Cardiac septum (tissue), 1 donor: ENCODE data around the gene PWWP2A. TPM values are rescaled to one million over a fixed set of nuclear protein-coding genes. Genes with fewer than 3 reads are reported as not detected.

Source experiments
- DNase-seq: peaks from one replicate; pipeline ENCODE4 v3.0.0-alpha.2; 2020; ENCODE audit warnings: low spot score
- intact Hi-C: fragments of 100-400 bp; cut with DNase I; formaldehyde crosslinking; loops from one replicate; pipeline ENCODE4 v1.14.0; 2022
- total RNA-seq: library from RNA; stranded (reverse); fragmentation: NEBNext Ultra II Directional; extraction: Animal tissue kit (Norgen Biotek cat#: 25700); gene quantifications from one replicate; pipeline ENCODE4 v1.2.1, GENCODE V29; 2021
- donor health status: DM: no; HTN: no; CAD: no.

Gene PWWP2A
- total RNA-seq, 1 donor from 2014 or later: 11.7 TPM

DNA sequence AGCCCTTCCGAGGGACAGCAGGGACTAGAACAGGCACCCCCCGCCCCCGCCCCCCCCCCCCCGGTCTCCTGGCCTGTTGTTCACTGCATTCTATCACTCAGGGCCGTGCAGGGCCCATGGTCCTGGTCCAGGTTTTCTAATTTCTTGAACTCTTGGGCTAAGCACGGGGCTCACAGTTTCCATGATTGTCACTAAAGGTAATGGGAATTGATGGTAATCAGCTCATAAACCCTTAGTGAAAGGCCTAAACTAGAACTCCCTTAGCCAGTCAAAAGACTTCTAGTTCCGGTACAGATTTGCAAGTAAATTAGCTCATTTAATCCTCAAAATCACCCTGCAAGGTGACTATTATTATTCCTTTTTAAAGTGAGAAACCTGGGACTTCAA lies 14.7 kb upstream of the PWWP2A start:
- intact Hi-C loops: loop anchor here (5.0 kb wide), 1 partner anchor 33 kb away; no protein-coding TSS in a partner anchor

DNA sequence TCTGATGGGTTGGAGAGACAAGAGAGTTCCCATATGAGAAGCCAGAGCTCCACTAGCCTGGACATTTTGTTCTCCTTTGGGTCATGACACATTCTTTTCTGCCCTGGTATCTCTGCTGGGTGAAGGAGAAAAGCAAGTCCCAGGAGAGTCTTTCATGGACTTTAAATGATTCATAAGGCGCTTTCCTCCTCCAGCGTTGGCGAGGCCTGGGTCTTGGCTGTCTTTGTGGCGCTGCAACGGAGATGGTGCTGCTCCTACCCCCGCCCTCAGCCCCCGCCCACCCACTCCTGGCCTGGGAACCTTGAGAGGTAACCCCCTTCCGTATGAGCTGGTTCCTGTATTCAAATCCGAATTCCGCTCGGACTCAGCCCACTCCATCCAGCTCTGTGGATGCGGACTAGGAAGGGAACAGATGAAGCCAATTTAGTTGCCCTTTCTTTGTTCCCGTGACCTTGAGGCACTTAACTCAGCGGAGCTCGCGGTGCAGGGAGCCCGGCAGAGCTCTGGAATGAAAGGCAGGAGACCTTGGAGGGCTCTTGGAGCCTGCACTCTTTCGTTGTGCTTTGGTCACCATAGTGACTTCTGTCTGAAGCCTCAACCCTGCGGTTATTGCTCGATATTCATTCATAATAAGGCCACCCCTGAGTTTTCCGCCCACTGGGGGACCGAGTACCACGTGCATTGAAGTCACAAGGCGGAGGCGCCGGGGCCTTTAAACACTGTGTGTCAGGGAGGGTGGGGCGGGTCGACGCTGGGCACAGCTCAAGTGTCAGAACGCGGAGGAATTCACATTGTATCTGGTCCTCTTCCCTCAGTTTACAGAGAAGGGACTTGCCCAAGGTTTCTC lies 14.0 kb upstream of the PWWP2A start:
- DNase-seq: no peak
- intact Hi-C loops: loop anchor here (5.0 kb wide), 1 partner anchor 34 kb away; no protein-coding TSS in a partner anchor

More for the DNA sequence above, 14.7 kb upstream of the PWWP2A start:
- DNase-seq: no peak

DNA sequence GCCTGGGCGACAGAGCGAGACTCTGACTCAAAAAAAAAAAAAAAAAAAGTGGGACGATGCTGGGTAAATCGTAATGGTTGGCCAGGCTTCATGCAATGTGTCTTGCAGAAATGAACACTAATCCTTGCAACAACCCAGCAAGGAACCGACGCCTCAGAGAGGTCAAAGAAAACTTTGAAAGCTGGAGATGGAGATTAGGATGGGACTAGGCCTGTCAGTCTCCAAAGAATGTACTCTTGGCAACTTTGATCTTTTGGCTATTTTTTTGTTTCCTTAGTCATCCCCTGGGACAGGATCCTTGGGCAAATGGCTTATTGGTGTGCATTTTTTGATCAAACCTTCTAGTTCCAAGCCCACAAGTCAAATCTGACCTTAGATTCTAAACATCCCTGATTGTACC lies 10.6 kb upstream of the PWWP2A start:
- intact Hi-C loops: loop anchor here (5.0 kb wide), 1 partner anchor 37 kb away; no protein-coding TSS in a partner anchor
- no peak for DNase-seq

DNA sequence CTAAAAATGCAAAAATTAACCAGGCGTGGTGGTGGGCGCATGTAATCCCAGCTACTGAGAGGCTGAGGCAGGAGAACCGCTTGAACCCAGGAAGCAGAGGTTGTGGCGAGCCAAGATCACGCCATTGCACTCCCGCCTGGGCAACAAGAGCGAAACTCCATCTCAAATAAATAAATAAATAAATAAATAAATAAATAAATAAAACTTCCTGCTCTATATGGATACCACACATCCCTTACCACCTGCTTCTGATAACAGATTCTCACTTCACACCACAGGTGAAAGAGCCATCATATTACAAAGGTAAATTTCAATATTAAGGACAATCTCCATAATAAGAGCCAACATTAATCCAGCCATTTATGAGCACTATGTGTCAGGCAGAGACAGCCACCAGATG lies 9.4 kb upstream of the PWWP2A start:
- DNase-seq: no peak
- intact Hi-C loops: no loop called here

DNA sequence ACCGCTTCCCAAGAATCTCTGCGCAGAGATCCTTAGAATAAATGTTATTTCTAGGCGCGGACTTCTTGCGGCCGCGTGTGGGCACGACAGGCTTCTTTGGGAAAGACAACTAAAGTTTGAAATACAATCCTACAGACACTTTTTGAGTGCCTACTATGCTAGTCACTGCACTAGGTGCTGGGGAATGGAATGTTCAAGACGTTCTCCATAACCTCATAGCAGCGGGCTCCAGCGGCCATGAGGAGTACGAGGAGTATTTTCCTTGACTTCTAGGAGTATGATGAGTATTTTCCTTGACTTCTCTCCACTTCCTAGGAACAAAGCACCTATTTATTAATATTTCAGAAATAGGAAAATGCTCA lies 636 bp upstream of the PWWP2A start:
- intact Hi-C loops: loop anchor here (5.0 kb wide), 2 partner anchors 47 to 88 kb away; no protein-coding TSS in a partner anchor
- DNase-seq: no peak

DNA sequence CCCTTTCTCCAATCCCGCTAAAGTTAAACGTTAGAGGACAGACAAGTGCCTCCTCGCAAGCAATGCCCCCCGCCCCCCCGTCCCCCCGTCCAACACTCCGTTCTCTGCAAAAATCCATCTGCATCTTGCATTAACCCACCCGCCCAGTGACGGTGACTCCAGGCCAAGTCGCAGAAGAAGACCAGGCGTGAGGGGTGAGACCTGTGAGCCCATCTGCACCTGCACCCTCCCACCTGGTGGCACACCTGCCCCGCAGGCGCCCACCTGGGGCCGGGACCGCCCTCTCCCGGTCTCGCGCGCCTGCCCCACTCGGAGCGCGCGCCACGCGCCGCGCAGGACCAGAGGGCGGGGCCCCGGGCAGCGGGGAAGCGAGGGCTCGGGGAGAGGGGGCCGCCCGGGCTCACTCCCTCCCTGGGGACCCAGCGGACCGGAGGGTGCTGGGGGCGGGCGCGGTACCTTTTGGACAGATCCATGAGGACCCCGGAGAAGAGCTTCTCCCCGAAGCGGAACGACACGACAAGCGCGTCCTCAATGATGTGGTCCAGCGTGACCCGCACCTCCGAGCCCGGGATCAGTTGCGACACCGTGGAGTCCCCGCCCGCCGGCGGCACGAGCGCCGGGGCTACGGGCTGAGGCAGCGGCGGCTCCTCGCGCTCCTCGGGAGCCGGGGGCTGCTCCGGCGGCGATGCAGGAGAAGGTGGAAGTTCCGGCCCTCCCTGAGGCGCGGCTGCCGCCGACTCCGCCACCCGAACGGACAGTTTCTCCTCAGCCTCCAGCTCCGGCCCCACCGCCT lies 705 bp downstream of the PWWP2A start:
- intact Hi-C loops: loop anchor here (5.0 kb wide), 2 partner anchors 49 to 86 kb away; no protein-coding TSS in a partner anchor
- DNase-seq: peak; percentile 78

DNA sequence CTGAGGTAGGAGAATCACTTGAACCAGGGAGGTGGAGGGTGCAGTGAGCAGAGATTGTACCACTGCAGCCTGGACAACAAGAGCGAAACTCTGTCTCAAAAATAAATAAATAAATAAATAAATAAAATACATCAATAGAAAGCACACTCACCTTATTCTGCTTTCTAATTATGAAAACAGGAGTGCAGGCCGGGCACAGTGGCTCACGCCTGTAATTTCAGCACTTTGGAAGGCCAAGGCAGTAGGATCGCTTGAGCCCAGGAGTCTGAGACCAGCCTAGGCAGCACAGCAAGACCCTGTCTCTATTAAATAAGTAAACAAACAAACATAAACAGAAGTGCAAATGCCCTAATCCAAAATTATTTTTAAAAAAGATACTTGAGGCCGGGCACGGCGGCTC lies 2.3 kb downstream of the PWWP2A start:
- intact Hi-C loops: loop anchor here (5.0 kb wide), 2 partner anchors 50 to 85 kb away; no protein-coding TSS in a partner anchor
- DNase-seq: no peak

DNA sequence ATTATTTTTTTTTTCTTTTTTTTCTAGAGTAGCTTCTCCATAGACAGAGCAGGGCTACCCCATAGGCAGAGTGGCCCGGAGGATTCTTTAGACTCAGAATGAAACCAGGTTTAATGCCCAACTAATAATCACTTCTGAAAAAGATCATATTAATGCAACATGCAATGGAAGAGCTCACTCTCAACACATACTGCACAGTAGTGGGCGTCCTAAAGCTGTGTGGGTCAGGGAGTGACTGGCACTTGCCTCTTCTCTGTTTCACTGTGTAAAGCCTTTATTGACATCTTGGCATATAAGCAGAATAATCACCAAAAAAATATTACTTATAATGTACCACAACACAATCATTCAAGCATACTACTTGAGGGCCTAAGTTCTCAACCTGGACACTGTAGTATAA lies 11.1 kb downstream of the PWWP2A start:
- intact Hi-C loops: no loop called here

DNA sequence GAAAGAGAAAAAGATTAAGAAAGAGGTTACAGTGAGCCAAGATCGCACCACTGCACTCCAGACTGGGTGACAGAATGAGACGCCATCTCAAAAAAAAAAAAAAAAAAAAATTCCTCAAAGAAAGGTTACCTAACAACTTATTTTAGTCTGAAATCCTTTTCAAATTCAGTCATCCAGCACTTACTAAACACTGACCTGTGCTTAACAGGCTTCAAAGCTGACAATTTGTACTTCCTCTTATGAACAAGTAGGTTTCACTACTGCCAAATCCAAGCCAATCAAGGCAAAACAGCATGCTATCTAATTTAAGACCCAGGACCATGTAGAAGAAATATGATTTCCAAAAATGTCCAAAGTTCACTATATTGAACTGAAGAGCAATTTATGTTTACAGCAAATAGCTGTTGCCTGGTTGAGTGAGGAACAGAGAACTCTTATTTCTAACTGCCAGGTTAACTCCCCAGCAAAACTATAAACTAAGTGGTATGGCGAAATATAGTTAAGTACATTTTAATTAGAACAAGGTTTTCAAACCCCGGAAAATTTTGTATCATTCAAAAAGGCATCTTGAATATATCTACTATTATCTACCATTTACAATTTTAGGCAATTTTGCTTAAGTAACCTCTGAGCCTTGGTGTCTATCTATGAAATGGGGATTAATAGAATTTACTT lies 13.4 kb downstream of the PWWP2A start:
- intact Hi-C loops: no loop called here

More for the DNA sequence above, 11.1 kb downstream of the PWWP2A start:
- no peak for DNase-seq

DNA sequence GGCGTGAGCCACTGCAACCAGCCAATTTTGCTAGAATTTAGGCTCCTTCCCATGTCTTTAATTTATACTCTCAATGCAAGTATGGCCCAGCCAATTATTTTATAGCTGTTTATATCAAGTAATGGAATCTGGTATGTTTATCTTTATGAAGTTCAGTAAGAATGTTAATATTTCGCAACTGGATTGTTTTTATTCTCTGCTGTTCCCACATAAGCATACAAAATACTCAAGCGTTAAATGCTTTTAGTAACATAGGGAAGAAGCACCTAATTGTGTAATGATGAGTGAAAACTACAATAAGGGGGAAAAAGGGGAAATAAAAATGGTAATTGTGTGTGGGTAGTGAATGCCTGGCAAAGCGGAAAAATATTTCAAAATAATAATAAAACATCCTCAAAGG lies 21.3 kb downstream of the PWWP2A start:
- intact Hi-C loops: no loop called here
- no peak for DNase-seq

More for the DNA sequence above, 13.4 kb downstream of the PWWP2A start:
- DNase-seq: no peak

DNA sequence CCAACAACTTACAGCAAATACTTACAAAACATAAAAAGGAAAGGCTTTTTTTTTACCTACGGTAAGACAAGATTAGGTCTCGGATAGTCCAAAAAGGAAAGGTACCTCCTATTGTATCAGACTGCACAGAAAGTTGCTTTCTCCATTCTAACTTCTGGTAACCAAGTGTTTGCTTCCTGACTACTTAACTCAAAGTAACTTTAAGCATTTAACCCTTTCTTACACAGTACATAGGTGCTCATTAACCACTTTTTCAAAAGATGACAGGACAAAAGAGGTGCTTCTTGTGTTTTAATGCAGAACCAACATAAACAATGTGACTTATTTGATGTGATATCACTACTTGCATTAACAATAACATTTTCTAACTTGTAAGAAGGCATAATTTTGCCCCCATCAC lies 23.1 kb downstream of the PWWP2A start:
- no peak for DNase-seq
- intact Hi-C loops: no loop called here

DNA sequence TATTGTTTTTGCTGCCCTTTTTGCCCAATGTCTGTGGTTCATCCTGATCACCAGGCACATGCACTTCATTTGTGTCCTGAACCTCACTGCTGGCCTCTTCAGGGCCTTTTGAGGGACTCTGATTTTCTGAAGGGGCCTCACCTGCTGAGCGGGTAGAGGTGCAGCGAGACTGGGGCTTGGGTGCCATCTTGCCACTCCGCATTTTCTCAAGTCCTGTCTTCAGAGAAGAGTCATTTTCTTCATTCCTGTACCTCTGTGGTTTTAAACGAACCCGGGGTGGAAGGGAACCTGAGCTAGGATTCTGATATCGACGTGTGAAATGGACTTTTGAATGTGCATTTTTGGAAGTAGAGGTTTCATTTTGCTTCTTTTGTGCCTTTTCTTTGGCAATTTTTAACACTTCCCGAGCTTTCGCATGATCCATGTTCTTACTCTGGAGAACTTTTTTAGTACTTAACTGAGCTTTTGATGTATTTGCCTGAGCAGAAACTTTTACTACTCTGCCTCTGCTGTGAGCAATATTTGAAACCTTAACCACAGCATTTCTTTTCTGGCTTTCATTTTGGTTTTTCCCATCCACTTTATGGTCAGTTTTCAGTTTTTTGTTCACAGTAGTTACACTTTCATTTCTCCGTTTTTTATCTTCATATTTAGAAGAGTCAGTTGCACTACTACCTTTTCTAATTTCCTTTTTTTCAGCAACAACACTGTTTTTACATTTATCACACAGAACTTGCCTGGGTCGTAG lies 26.1 kb downstream of the PWWP2A start:
- DNase-seq: no peak
- intact Hi-C loops: no loop called here

DNA sequence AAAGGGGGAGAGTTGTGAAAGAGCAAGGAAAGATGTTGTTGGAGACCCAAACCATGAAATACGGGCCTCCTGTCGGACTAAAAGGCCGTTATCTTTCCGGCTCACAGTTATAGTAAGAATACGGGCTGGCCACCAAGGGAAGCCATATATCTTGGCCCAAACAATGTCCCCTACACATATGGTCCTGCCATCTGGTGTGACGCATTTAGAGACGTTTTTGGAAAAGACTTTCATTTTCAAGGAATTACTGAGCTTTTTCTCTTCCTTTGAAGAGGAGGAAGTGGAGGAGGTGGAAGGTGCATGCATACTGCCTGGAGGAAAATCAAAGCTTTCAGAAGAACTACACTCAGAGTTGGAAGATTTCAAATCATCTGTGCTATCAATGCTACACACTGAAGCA lies 26.7 kb downstream of the PWWP2A start:
- intact Hi-C loops: no loop called here
- no peak for DNase-seq

DNA sequence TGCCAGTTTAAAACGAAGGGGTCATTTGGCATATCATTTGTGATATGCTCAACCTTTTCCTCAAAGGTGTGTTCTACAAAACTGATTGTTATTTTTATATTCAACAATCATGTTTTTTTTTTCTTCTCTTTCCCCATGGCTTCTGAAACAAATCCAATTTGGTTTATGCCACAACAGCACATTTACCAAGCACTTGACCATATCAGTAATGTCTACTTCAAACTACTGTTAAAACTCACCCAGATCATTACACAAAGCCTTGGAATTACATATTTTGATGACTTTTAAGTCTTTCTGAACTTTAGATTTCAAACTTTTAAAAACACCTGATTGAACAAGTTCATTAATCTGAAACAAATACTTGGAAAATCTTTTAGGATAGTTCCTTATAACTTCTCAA lies 29.2 kb downstream of the PWWP2A start:
- no peak for DNase-seq
- intact Hi-C loops: no loop called here

DNA sequence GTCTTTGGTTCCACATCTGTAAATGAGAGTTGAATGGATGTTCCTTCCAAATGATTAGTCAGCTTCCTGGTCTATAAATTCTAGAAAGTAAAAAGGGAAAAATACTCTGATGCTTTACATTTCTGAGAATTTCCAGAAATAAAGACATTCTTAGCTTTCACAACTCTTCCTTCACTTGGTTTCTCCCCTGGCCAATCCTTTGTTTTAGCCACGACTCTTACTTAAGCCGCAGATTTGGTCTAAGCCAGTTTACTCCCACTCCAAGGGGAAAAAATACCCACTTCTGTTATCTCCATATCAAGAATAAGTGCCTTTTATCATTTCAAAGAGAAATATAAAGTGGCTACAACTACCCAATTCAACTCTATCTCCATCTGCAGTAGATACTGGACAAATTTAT lies 29.7 kb downstream of the PWWP2A start:
- intact Hi-C loops: no loop called here
- no peak for DNase-seq

DNA sequence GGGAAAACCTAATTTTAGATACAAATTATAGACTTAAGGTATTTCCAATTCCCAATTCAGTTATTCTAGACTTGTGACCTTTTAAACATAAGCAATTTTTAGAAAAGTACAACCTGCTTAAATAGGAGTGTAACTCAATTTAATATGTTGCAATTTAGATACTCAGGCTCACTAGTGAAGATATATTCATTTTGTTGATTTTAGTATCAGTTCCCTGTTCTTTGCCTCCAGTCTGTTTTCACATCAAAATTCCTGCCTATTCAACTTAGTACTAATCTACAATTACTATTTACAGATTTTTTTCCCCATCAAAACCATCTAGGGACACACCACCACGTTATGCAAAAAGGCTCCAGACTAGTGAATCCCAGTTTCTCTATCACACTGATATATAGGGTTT lies 30.4 kb downstream of the PWWP2A start:
- no peak for DNase-seq
- intact Hi-C loops: no loop called here

DNA sequence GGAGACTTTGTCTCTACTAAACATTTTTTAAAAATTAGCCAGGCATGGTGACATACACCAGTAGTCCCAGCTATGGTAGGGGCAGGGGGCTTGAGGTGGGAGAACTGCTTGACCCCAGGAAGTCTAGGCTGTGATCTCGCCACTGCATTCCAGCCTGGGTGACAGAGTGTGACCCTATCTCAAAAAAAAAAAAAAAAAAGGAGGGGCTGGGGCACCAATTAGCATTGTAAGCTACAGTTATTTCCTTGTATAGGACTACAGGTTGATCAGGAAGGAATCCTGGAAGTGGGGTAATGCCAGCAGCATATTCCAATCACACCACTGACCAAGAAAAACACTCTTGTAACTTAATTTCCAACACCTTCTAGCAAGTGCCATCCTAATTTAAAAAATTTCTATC lies 32.1 kb downstream of the PWWP2A start:
- no peak for DNase-seq
- intact Hi-C loops: no loop called here

DNA sequence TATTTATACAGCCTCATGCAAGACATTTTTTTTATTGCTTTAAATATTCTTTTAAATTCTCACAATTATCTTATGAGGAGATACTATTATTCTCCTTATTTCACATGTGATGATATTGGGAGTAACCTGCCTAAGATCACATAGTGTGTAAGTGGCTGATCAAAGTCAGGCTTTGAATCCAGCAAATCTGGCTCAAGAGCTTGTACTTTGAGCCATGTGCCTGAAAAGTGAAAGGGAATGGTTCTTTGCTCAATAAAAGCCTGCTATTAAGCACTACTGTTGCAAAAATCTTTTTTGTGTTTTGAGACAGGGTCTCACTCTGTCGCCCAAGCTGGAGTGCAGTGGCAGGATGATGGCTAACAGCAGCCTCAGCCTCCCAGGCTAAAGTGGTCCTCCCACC lies 35.1 kb downstream of the PWWP2A start:
- intact Hi-C loops: no loop called here
- DNase-seq: no peak

DNA sequence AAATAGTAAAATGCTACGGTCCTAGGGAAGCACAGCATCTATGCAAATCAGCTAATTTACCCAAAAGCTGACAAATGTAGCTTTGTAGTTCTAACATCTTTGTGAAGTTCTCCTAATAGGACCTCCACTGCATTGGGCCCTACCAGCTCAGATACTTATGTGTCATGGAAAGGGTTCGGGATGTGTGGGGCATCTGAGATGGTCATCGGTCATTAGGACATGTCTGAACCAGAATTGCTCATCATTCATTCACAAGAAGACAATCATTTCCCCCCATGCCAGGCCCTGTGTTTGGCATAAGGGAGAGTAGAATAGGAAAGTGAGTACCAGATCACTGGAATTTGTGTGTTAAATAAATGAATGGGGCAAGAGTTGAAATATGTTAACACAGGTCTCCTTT lies 35.7 kb downstream of the PWWP2A start:
- intact Hi-C loops: no loop called here
- no peak for DNase-seq
